Panc1 (cell line): ENCODE data around the gene RPA3. TPM values are rescaled to one million over a fixed set of nuclear protein-coding genes. Genes with fewer than 3 reads are reported as not detected.

Experiments
- ATAC-seq: fragments of 200-7000 bp; cut with Tn5 transposase; 2 replicates; pipeline ENCODE4 v1.9.1; 2020; ENCODE audit warnings: mild to moderate bottlenecking, moderate library complexity
- BruUV-seq: library from RNA; stranded (reverse); fragments of 400-500 nt; replicated peaks from 2 replicates; lab custom pipeline; 2021; lab: Mats Ljungman, UMichigan
- CTCF ChIA-PET: fragments of 300-600 bp; sonication (Branson Sonifier 250); formaldehyde crosslinking; loops from one replicate; lab custom pipeline; 2022; ENCODE audit warnings: antibody characterized with exemption; lab: Charles Lee
- POLR2A ChIA-PET: fragments of 300-600 bp; sonication (Branson Sonifier 250); formaldehyde crosslinking; loops from one replicate; lab custom pipeline; 2022; ENCODE audit warnings: antibody characterized with exemption; lab: Charles Lee
- DNase-seq: peaks from one replicate; pipeline ENCODE4 v3.0.0-alpha.2; 2010; ENCODE audit warnings: low read depth, low spot score
- H3K27ac ChIP-seq: 2 replicates; pipeline ENCODE4 v1.5.1; 2011; ENCODE audit warnings: mild to moderate bottlenecking, low read length, inconsistent platforms
- H3K27me3 ChIP-seq: fragments of 200-500 bp; sonication (Bioruptor generic); 2 replicates; pipeline ENCODE4 v1.6.0; 2014; ENCODE audit warnings: low read length, inconsistent platforms; ENCODE audit not compliant: control insufficient read depth, insufficient read depth
- H3K36me3 ChIP-seq: fragments of 200-500 bp; sonication (Bioruptor generic); 2 replicates; pipeline ENCODE4 v1.5.1; 2014; ENCODE audit warnings: inconsistent platforms, mild to moderate bottlenecking, low read length, moderate library complexity; ENCODE audit not compliant: control insufficient read depth, insufficient read depth
- H3K4me1 ChIP-seq: 2 replicates; pipeline ENCODE4 v1.5.1; 2011; ENCODE audit warnings: inconsistent platforms, mild to moderate bottlenecking, low read length, moderate library complexity; ENCODE audit not compliant: control insufficient read depth, insufficient read depth
- H3K4me3 ChIP-seq, 2 experiments: 2 replicates each; pipeline ENCODE4 v1.5.1; 2011 to 2012; ENCODE audit warnings: low read depth in 2 of 2, low read length in 2 of 2, mild to moderate bottlenecking in 2 of 2, inconsistent platforms in 1 of 2, moderate library complexity in 1 of 2
- H3K9me3 ChIP-seq: fragments of 200-500 bp; sonication (Bioruptor generic); 2 replicates; pipeline ENCODE4 v1.5.1; 2014; ENCODE audit warnings: low read depth, mild to moderate bottlenecking, inconsistent platforms, low read length, moderate library complexity; ENCODE audit not compliant: control insufficient read depth, insufficient read depth
- CTCF ChIP-seq: fragments of 450-650 bp; IDR thresholded peaks from 2 replicates; pipeline ENCODE4 v1.5.1; 2017; ENCODE audit warnings: mild to moderate bottlenecking
- POLR2AphosphoS5 ChIP-seq: IDR thresholded peaks from 2 replicates; pipeline ENCODE4 v1.6.1; 2012; ENCODE audit warnings: mild to moderate bottlenecking, low read depth, low read length, moderate library complexity
- REST ChIP-seq, 2 experiments: IDR thresholded peaks; 2 replicates each; pipeline ENCODE4 v1.6.1; 2011 to 2012; ENCODE audit warnings: low read depth in 2 of 2, control low read depth in 1 of 2, low read length in 1 of 2, mild to moderate bottlenecking in 1 of 2, moderate library complexity in 1 of 2; ENCODE audit not compliant: insufficient read depth in 1 of 2
- SIN3A ChIP-seq: IDR thresholded peaks from 2 replicates; pipeline ENCODE4 v1.6.1; 2012; ENCODE audit warnings: low read depth, mild to moderate bottlenecking, low read length, moderate library complexity, borderline replicate concordance; ENCODE audit not compliant: insufficient read depth
- TCF7L2 ChIP-seq: IDR thresholded peaks from 2 replicates; pipeline ENCODE4 v1.6.1; 2011; ENCODE audit warnings: mild to moderate bottlenecking, low read depth, low read length, inconsistent platforms
- in situ Hi-C: cut with HindIII; loops from 2 replicates; pipeline ENCODE4 v1.10.0; 2016; ENCODE audit warnings: low sequenced_read_pairs, low pct_unique_long_range_greater_than_20kb
- intact Hi-C: fragments of 100-400 bp; cut with micrococcal nuclease; formaldehyde crosslinking; loops from one replicate; pipeline ENCODE4 v1.10.0; 2022; ENCODE audit not compliant: unreplicated experiment
- total RNA-seq: library from RNA; stranded (reverse); gene quantifications from one replicate; pipeline ENCODE4 v1.2.1, GENCODE V29; 2021; ENCODE audit not compliant: unreplicated experiment

Gene RPA3
- total RNA-seq, 1 experiment from 2014 or later, result 93.5 TPM

GRCh38 chr7:7706556-7707172 is 11.7 kb downstream of the RPA3 start:
- intact Hi-C loops (no loop called here), in situ Hi-C loops (no loop called here)
- no peak overlapping the region for H3K27ac ChIP-seq
- no peaks in the 10 kb centered on the region for H3K4me1 ChIP-seq
- H3K9me3 ChIP-seq, result no peaks in the 10 kb centered on the region
- ATAC-seq (no peak), DNase-seq (no peak)
- no peaks in the 10 kb centered on the region for H3K27me3 ChIP-seq
- no TSS peak for BruUV-seq
- ChIA-PET POLR2A (no interaction called here), CTCF (no interaction called here)
- H3K36me3 ChIP-seq, result no peaks in the 10 kb centered on the region
- no peak overlapping the region for H3K4me3 ChIP-seq
- no peak for TF ChIP-seq SIN3A
- no peak for TF ChIP-seq TCF7L2
- no peak for TF ChIP-seq REST (IDR thresholded peaks at IDR 0.05; ENCODE audit: insufficient read depth in 1 of 2, low read depth in 2 of 2, low read length in 1 of 2)
- TF ChIP-seq CTCF, result no peak
- no peak for TF ChIP-seq POLR2AphosphoS5

- TF ChIP-seq SIN3A, result no peak
- TF ChIP-seq REST (IDR thresholded peaks at IDR 0.05; ENCODE audit: insufficient read depth in 1 of 2, low read depth in 2 of 2, low read length in 1 of 2), result no peak
- no peak for TF ChIP-seq POLR2AphosphoS5
- TF ChIP-seq CTCF, result no peak
- no peak for TF ChIP-seq TCF7L2
- ATAC-seq (no peak), DNase-seq (no peak)
- Histone ChIP-seq H3K4me1 (no peaks in the 10 kb centered on the region), H3K4me3 (no peak overlapping the region), H3K36me3 (no peaks in the 10 kb centered on the region), H3K9me3 (no peaks in the 10 kb centered on the region), H3K27me3 (no peaks in the 10 kb centered on the region), H3K27ac (no peak overlapping the region)
- BruUV-seq, result no TSS peak
- CTCF ChIA-PET, result no interaction called here
- in situ Hi-C loops, result no loop called here
- POLR2A ChIA-PET, result no interaction called here
- intact Hi-C loops, result no loop called here
Observed at GRCh38 chr7:7706101-7706511, 12.3 kb downstream of the RPA3 start.
